GM19043 (cell line): ENCODE measurements around the gene TICRR.

Experiments used
- ATAC-seq: cut with Tn5 transposase; IDR thresholded peaks from one replicate; pipeline ENCODE4 v1.9.1; 2021; ENCODE audit warnings: low read depth; ENCODE audit not compliant: unreplicated experiment

Gene TICRR

DNA sequence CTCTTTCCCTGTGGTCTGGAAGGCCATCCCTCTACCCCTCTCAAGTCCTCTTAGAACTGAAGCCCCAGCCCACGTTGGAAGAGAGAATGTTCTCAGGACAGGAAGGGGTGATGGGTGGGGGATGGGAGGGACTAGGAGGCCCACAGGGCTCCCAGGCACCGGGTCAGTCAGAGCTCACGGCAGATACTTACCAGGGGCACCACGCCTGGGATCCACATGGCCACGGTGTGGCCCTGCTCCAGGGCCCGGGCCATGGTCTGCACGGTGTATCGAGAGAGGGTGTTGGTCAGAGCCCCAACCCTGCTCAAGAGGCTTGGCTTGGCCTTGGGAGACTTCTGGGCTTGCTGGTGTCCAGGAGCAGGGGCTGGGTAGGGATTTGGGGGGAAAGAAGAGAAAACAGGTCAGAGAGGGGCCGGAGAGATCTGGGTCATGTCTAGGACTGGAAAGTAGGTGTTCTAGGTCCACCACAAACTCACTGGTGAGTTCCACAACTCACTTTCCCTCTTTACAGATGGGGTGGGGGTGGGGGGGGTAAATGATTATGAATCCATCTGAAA is 94.1 kb downstream of the TICRR start:
- ATAC-seq, result no peak

DNA sequence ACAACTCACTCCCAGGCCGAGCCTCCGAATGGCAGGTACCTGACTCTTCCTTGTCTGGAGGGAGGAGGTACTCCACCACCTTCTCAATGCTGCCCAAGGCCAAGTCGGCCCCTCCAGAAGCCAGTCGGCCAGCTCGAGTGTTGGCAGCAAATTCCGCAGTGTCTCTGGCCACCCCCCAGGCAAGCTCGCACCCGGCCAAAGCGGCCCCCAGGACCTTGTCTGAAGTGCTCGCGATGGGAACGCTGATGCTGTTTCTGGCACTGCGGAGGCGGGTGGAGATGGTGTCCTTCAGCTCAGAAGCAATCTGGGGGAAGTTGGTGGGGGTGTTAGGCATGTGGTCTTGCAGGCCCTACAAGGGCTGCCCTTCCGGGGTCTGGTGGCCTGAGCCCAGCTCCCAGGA is 94.7 kb downstream of the TICRR start:
- no peak for ATAC-seq

DNA sequence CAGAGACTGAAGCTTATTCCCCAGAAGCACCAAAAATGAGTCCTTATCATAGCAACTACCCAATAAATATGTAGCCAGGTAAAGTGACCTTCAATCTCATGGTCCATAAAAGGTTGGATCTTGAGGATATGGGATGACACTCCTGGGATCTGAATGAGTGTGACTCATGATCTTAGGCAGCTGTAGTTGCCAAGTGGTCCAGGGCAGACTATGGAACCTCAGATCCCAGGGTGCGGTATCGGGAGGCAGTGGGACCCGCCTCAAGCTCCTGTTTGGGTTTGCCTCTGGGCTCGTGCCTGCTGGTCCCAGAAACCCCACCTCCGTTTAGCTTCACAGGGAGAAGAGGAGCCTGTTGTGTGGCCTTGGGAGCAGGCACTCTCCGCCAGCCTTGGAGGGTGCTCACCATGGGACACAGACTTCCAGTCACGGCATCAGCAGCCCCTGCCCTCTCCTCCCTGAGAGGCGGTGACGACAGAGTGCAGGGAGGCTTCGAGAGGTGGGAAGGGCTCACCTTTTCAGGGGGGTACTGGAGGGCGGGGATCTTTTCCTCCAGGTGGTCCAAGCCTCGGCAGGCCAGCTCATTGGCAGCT is 95.8 kb downstream of the TICRR start:
- no peak for ATAC-seq

DNA sequence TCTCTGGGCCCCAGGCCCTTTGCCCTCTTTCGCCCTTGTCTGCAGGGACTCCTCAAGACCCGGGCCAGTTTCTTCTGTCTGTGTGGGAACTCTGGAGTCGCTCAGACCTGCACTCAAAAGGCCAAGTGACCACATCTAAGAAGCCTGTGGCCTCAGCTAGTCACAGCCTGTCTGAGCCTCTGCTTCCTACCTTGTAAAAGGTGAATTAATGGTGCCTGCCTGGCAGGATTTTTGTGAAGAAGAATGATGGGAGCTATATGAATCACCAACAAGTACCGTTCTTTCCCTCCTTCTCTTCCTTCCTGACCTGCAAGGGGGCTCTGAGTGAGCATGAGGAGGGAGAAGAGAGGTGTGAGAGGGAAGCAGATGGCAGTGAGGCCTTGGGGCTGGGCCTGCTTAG is 96.4 kb downstream of the TICRR start:
- no peak for ATAC-seq

DNA sequence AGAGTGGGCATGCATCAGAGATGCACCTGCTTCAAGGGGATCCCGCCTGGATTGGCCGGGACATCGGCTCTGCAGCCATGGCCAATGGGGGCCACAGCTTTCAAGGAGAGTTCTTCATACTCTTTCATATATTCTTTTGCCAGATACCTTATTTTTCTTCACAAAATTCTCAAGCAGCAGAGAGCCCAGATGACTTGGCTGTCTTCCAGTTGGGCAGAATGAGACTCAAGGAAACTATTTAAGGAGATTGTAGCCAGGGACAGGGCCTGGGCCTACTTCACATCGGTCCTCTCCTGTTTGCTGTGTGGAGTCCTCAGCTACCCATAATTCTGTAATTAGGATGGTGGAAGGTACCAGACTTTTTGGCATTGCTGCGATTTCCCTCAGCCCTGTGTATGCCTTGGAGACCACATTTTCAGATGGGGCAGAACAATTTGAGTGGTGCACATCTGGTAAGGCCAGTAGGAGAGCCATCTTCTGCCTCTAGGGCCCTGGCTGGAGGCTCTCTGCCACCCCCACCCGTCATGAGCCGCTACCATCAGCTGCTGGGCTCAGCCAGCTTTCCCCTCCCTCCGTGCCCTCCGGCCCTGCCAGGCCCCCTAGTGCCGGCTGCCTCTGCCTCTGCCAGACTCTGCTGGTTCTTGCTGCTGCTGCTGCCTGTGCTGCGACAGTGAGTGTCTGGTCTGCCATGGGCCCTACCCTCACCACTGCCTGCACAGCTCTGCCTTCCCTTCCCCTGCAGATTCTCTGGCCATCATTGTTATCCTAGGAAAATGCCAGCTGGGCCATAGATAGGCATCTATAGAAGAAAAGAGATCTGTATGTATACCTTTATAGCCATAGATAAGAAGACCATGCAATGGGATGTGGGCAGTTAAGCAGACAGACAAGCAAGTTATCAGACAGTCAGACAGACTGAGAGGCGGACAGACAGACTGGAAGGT is 97.2 kb downstream of the TICRR start:
- no peak for ATAC-seq

DNA sequence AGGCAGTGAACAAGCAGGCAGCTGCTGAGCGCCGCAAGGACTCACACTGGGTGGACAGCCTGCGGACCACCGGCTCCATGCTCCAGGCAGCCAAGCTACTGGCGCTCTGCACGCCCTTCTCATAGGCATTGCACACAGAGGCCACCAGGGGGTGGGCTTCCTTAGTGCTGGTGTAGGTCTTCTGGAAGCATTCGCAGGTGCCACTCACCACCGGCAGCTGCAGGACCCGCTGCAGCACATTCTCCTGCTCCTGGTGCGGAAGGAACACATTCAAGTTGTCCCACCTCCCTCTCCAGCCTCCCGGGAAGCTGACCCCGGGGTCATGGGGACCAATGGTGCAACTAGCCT is 97.9 kb downstream of the TICRR start:
- no peak for ATAC-seq

DNA sequence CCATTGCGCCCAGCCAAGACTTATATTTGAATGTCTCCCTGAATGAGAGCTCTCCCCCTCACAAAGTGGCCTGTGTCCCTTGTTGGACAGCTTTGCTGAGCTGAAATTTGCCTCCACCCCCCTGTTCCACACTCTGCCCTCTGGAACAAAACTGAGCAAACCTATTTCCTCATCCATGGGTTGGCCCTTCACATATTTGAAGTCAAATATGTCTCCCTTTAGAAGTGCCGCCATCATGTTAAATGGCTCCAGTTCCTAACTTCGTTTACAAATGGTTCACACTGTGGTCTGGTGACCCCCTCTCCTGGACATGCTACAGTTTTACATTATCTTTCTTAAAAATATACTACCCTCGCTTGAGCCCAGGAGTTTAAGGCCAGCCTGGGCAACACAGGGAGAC is 99.3 kb downstream of the TICRR start:
- ATAC-seq, result no peak

DNA sequence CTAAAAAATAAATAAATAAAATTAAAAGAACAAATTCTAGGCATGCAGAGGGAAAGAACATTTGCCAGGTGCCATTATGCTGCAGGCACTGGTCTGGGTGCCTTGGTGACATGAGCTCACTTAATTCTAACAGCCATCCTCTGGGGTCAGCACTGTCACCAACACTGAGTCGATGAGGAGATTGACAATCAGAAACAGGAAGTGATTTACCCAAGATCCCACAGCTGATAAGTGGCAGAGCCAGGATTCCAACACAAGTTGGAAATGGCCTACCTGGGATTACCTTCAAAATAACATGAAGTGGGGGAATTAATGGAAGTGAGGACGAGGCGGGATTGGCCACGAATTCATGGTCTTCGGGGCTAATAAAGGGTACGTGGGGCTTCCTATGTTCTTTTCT is 100.3 kb downstream of the TICRR start:
- no peak for ATAC-seq

DNA sequence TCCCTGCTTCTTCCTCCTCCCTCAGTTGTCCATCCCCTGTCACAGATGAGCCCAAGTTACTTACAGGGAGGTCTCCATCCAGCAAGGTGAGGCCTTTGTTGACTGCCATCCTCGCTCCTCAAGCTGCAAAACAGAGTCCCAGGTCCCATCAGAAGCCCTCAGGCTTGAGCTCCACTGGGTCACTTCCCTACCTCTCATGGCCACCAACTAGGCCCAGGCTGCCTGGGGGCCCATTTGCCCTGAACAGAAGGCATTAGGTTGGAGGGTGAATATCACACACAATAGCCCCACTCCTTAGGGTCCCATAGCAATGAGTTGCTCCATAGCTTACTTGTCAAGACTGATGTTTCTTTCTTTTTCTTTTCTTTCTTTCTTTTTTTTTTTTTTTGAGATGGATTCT is 102.1 kb downstream of the TICRR start:
- ATAC-seq, result no peak
